ENCODE data around the gene CTXN1.
A peak's percentile ranks its signal among the peaks of the same experiment; 100 is the strongest.
"Not testable (repeated sequence)": the region's sequence is repeated elsewhere in the genome, so short reads cannot be mapped to it uniquely, and the experiment has no call there.

CTXN1 gene

GRCh38 chr19:7944177-7944761 is 18.3 kb upstream of the CTXN1 start:
- DNase-seq = peak; percentile 89

GRCh38 chr19:7943444-7944176 is 17.7 kb upstream of the CTXN1 start, which contains the start of gene TIMM44:
Gene TIMM44, minus strand, starts transcription at chr19:7943666. Its CDS starts 15 bp downstream, at chr19:7943651.
- DNase-seq = peak; percentile 99

- DNase-seq = no peak
Observed at GRCh38 chr19:7942981-7943443, 17.1 kb upstream of the CTXN1 start.

DNA sequence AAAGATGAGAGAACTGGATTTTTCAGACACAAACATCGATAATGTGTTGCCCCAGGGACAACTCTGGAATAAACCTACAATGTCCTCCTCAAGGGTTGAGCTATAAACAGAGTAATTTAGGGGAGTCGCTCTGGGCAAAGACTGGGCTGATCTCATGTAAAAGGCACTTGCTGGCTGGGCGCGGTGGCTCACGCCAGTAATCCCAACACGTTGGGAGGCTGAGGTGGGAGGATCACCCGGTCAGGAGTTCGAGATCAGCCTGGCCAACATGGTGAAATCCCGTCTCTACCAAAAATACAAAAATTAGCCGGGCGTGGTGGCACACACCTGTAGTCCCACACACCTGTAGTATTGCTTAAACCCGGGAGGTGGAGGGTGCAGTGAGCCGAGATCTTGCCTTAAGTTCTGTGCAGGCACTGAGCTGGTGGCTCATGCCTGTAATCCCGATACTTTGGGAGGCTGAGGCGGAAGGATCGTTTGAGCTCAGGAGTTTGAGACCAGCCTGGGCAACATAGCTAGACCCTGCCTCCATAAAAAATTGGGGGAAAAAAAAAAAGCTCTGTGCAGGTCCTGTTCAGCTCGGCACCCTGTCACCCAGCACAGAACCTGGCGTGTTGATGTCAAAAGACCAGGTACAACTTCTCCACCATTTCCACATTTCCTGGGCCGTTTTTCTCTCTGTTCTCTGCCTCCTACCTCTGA is 16.1 kb upstream of the CTXN1 start:
- no peak for DNase-seq

DNA sequence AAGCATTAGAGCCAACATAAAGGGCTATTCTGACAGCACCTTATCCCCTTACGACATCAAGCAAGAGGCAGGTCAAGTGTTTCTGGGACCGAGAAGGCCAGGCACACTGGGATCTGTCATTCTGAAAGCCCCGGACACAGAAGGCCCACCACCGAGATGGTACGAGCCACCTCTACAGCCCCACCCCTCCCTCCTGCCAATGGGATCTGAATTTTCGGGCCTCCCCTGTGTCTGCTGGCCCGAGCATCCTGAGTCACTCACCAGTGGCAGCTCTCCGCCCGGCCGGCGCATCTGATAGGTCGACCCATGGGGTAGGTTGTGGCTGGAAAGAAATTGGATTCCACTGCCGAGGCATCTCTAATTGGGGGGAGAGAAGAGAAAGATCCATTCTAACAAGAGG is 14.9 kb upstream of the CTXN1 start:
- DNase-seq = no peak

GRCh38 chr19:7934766-7935165 is 8.8 kb upstream of the CTXN1 start:
- DNase-seq = no peak

DNA sequence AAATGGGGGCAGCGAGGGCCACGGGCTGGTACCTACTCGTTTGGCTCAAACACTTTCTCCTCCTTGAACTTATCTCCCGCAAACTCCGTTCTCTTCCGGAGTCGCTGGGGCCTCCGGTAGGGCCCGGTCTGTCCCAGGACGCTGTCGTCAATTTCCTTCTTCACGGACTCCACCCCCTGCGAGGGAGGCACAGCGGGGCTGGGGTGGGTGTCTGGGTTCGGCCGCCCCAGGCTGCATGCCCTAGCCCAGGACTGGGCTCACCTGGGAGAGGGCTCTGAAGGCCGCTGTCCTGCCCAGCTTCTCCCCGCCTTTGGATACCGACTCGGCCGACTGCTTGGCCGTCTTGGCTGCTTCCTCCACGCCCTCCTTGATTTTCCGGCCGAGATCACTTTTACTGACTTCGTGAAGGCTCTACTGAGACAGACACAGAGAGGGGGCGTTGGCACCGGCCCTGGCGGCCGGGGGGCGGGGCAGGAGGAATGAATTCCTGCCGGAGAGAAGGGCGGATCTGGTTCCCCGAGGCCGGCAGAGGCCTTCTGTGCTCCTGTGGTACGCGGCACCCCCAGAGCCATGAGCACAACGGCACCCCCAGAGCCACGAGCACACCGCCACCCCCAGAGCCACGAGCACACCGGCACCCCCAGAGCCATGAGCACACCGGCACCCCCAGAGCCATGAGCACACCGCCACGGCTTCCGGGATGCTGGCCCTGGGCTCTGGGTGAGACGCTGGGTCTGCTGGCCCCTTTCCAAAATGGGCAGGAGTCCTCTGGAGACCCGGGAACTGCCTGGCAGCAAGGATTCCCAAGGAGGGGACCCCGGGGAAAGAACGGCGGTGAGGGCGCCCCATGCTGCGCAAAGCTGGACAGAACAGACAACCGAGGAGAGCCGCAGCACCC is 8.1 kb upstream of the CTXN1 start:
- DNase-seq = no peak

GRCh38 chr19:7933411-7933810 is 7.5 kb upstream of the CTXN1 start:
- no peak for DNase-seq

DNA sequence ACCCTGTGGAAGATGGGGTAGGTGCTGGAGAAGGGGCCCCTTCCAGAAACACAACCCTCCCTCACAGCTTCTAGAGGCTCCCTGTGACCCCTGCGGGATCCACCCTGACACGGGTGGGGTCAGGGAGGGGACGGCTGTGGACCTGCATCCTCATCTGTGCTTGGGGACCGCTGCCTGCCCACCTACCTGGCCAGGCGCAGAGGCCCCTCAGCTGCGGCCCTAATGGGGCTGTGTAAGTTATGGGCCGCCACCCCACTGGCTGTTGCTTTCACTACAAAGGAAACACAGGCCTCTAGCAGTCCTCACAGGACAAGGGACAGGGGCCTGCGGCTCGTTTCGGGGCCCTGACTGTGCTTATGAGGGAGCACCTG is 7.0 kb upstream of the CTXN1 start:
- no peak for DNase-seq

- no peak for DNase-seq
Observed at GRCh38 chr19:7932276-7932929, 6.5 kb upstream of the CTXN1 start.

DNA sequence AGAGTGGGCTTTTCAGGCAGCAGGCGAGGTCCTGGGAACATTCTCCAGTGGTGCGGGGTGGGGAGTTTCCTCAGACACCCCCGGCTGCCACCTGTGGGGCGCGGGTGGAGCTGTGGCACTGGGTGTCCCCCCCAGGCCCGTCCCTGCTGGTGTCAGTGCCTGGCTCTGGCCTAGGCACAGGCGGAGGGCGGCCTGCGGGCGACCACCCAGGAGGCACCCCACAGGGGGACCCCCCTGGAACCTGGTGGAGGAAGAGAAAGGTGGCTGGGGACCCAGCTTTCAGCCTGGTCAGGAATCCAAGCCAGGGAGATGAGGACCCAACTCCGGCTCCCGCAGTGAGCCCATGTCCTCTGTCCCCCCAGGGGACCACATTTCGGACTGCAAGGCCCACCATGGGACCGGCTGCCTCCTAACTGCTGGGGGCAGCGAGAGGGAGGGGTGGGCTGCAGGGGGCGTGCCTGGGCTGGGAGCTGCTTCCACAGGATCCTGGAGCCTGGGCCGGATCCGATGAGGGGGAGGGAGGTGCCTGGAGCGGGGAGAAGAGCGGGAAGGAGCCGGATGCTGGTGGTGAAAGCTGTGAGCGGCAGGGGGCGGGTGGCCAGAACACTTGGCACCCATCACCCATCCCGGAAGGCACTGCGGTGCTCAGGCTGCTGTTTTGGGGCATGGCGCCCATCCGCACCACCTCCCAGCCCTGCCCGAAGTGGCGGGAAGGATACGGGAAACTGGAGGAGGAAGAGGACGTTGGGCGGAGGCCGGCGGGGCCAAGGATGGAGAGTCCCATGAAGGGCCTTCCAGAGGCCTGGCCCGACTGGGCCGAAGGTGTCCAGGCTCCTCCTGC is 5.5 kb upstream of the CTXN1 start:
- DNase-seq = no peak

GRCh38 chr19:7930765-7931164 is 4.8 kb upstream of the CTXN1 start:
- no peak for DNase-seq

DNA sequence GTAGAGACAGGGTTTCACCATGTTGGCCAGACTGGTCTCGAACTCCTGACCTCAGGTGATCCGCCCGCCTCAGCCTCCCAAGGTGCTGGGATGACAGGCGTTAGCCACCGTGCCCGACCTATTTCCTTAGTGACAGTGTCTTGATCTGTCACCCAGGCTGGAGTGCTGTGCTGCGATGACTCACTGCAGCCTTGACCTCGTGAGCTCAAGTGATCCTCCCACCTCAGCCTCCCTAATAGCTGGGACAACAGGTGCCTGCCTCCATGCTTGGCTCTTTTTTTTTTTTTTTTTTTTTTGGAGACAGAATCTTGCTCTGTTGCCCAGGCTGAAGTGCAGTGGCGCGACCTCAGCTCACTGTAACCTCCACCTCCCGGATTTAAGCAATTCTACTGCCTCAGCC is 4.1 kb upstream of the CTXN1 start:
- DNase-seq = not testable (repeated sequence)

DNA sequence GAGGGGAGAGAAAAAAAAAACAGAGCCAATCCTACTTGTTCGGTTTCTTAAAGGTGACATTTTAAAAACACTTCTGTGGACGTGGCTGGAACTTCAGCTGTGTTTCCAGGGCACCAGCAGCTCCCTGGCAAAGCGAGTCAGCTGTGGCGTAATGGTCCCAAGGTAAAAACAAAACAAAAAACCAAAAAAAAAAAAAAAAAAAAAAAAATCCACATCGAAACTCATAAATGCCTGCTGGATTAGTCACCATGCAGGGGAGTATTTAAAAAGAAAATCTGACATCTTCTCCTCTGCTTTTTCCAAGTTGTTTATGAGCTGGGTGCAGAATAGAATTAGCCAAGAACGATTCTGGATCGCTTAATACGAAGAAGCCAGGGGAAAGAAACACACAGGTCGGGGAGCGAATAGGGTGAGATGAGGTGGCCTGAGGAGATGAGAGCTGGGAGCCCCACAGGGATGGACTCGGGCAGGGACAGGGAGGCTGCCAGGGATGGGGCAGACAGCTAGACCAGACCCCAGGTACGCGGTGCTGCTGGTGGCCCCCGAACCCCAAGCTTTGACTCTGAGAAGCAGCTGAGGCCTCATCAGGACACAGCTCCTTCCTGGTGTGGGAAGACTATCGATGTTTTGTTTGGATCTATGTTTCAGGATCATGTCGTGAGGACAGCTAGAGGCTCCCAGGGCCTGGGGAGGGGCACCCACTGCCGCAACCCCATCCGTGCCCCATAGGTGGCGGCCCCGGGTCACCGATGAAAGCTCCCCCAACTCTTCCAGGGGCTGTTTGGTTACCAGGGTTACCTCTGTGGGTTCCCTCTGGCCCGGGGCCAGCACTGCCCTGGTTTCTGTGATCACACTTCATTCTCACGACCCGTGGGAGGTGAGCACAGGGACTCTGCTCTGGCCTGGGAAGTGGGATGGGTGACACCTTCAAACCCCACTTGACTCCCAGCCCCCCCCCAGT is 3.1 kb upstream of the CTXN1 start:
- DNase-seq = no peak

GRCh38 chr19:7928334-7928706 is 2.4 kb upstream of the CTXN1 start:
- no peak for DNase-seq

DNA sequence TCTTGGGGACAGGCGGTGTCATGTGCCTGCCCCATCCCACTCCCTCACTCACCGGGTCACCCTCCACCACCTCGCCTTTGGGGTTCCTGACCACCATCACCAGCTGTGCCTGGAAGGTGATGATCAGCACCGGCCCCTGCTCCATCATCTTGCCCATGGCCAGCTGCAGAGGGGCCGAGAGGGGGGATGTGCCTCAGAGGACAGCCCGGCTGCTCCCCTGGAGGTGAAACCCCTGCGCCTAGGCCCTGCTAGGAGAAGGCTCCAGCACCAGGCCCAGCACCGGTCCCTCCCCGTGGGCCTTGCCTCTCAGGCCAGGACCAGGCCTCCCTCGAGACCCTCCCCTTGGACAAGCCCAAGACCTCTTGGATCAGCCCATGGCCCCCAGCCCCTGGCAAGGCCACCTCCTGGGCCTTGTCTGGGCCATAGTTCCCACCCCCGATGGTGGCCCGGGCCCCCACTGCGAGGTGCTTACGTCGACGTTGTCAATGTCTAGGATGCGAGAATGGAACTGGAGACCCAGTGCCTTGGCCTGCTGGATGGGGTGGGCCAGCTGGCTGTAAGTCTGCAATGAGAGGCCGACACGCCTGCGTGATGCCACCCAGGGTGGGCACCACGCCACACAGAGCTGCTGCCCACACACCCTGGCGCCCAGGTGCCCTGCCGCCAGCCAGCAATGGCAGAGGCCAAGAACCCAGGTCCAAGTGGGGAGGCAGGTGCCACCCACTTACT is 1.8 kb upstream of the CTXN1 start:
- DNase-seq = no peak

GRCh38 chr19:7926727-7927604 is 1.0 kb upstream of the CTXN1 start:
- DNase-seq = no peak

GRCh38 chr19:7925171-7925851 is 624 bp downstream of the CTXN1 start:
- peak; percentile 85 for DNase-seq
